ENCODE data around the gene PITPNM2.
"Not testable (repeated sequence)": the region's sequence is repeated elsewhere in the genome, so short reads cannot be mapped to it uniquely, and the experiment has no call there.

PITPNM2 gene

DNA sequence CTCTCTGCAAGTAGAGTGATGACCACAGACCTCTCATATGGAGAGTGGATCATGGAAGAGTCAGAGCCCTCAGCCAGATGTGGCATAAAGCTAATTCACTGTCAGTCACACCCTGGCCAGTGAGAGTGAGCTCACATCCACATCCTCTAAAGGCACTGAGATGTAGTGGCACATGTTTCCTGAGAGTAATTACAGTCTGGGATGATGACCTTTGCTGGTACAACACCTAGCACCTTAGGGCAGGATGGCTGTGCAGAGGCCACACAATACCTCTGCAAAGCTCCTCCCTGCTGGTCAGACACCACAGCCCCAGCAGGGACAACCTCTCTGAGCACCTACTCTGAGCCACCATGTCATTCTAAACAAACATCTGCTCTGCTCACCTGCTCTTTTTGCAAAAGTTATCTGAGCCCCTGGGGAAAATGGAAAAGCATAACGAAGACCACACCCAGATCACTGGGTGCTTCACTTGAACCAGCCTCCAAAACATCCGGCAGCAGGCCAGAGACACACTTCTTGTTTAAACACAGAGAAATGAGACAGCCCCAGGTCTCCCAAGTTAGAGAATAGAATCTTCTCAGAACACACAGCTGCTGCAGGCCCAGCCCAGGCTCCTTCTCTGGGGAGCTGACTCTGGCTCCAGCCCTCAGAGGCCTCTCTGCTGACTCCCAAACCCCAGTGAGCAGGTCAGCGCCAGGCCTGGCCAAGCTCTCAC lies 30.3 kb downstream of the PITPNM2 start:
- no peak for DNase-seq (ENCODE audit: low read depth)

DNA sequence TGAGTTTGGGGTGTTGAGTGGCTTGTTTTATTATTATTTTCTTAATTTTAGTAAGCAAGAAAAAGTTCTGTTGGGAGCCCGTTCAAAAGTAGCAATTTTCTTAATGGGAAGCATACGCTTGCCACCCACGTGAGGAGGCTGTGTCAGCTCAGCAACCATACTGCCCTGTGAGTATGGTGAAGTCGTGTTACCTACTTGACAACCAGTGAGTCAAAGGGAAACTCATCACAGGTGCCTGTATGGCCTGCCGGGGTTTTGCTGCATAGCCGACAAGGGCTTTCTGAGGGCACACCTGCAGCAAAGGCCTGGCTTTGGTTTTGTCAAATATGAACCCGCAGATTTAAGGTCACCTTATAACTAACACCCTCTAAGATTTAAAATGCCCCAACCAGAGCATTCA lies 31.1 kb downstream of the PITPNM2 start:
- peak; percentile 31 for DNase-seq (ENCODE audit: low read depth)

DNA sequence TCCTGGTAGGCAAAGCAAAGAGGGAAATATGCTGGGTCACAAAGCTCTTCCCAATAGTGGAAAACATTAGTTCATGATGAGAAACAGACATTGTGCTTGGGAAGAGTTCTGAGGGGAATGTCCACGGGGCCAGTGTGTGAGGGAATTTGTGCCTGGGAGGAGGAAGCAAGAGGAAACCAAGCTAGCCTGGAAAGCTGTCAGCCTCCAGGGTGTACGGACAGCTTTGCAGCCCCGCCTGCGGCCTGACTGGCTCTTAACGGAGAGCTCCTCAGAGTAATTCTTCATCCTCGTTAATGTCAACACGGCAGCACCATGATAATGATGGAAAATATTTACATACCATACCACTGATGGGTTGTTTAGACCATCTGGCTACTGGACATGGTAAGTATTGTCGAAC lies 32.4 kb downstream of the PITPNM2 start:
- no peak for DNase-seq (ENCODE audit: low read depth)

DNA sequence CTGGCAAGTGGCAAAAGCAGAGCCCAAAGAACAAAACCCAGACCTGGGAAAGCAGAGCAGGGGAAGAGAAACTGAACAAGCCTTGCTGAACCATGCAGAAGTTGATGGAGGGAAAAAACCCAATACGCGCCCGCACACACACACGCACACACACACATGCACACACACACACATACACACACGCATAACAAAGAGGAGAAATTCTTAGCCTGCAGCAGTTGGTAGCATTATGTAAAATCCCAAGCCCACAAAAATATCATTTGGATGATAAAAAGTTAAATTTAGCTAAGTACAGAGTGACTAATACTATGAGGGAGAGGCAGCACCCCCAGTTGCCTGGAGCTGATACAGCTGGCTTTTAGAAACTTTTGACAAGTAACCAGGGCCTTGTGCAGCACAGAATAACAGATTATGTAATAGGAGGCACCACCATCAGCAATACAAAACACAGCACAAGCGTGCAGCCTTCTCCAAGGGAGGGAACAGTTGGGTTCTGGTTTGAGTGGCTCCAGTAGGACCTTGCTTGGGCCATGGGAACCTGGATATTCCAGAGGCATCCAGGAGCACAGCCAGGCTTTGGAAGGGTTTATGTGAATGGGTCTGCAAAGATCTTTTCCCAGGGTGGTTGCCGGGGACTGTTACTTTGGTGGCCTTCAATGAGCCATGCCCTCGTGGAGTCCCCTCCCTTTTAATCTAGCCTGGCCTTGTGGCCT lies 35.3 kb downstream of the PITPNM2 start:
- no peak for DNase-seq (ENCODE audit: low read depth)

DNA sequence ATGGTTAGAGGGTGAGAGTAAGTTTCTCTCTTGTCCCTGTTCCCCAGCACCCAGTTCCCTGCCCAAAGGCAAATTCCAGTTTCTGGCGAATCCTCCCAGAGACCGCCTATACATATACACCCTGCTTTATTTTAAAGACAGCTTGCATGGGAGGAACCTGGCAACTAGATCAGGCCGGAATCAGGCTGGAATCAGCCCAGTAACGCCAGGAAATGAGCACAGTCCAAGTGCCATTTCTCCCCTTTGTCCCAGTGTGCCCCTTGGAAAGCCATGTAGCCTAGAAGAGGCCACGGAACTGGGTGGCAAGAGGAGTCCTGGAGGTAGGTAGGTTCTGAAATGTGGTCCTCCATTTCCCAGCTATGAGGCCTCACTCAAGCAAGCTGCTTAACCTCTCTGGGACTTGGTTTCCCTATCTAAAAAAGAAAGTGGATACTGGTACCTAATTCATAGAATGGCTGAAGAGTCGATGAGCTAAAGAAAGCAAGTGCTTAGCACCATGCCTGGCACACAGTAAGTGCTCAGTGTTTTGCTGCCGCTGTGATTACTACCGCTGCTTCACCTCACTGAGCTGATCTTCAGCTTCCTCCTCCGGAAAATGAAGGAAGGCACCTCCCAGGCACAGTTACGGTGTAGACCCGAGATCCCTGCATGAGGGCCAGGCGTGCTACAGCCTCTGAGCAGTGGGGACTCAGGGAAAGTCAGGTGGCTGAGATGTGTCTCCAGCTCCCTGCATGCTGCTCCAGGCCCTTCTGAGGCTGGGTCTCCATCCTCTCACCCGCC lies 36.4 kb downstream of the PITPNM2 start:
- no peak for DNase-seq (ENCODE audit: low read depth)

DNA sequence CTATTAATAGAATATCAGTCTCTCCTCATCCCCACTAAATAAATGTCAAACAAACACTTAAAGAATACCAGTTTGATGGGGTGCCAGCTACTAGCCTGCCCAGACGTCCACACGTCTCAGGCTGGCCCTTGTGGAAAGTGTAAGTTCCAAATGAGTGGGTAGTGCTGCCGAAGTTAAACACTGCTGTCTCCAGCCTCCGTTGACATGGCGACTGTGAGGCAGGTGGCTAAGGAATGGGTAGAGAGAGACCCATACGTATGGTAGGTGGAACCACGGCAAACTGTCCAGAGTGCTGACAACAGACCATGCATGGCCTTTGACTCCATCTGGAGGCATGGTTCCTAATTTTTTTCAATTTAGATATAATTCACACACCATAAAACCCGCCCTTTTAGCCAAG lies 37.9 kb downstream of the PITPNM2 start:
- no peak for DNase-seq (ENCODE audit: low read depth)

DNA sequence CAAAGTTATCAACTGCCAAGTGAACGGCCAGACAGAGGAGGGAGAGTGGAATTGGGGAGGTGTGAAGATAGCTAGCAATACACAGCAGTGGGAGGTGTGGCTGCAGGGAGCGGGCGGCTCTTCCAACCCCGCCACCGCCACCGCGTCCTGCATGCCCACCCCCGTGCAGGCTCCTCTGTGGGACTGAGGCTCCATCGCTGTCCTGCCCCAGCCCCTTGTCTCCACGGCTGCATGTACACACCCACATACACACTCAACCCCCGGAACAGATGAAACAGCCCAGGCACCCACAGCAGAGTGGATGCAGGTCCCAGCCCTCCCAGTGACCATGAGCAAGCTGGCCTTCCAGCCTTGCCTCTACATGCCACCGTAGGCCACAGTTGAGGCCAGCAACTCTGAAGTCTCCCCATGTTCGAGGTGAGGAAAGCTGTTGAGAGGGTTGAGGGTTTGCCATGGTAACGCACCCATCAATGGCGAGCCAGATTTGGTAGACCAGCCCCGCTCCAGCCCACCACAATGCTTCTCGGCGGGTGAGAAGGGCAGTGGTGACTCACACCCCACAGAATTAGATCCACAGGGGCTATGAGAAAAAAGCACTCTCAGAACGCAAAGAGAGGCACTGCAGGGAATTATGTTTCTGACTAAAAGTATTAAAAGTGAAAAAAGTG lies 39.3 kb downstream of the PITPNM2 start:
- no peak for DNase-seq (ENCODE audit: low read depth)

DNA sequence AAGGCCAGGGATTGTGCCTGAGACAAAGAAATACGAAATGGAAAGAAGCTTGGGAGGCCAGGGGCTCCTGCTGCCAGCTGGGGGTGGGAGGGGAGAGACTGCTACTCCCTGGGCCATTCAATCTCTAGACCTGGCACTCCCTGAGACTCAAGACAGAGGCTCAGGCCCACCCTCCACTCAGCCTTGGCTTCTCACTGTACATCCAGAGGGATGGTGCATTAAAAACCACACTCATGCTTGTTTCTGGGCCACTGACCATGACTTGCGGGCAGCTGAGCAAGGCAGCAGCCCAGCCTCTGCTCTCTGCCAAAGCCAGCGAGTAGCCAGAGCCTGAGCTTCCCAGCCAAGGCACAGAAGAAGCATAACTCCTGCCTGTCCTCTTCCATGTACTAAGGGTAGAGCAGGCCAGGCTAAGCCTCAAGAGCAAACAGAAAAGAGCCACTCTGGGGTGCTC lies 41.5 kb downstream of the PITPNM2 start:
- no peak for DNase-seq (ENCODE audit: low read depth)

DNA sequence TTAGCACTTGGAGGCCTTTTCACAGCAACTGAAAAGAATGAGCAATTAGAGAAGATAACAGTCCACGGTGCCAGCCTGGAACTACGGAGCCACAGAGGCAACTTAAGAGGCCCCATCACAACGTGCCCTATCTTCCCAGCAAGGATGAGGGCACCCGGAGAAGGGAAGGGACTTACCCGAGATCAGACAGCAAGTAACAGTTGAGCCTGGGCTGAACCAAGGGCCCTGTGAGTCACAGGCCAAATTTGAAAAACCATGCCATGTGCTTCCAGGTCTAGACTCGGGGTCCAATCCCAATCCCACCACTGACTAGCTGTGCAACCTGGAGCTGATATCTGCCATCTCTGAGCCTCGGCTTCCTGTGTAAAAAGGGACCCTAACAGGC lies 42.2 kb downstream of the PITPNM2 start:
- DNase-seq (ENCODE audit: low read depth) = no peak

DNA sequence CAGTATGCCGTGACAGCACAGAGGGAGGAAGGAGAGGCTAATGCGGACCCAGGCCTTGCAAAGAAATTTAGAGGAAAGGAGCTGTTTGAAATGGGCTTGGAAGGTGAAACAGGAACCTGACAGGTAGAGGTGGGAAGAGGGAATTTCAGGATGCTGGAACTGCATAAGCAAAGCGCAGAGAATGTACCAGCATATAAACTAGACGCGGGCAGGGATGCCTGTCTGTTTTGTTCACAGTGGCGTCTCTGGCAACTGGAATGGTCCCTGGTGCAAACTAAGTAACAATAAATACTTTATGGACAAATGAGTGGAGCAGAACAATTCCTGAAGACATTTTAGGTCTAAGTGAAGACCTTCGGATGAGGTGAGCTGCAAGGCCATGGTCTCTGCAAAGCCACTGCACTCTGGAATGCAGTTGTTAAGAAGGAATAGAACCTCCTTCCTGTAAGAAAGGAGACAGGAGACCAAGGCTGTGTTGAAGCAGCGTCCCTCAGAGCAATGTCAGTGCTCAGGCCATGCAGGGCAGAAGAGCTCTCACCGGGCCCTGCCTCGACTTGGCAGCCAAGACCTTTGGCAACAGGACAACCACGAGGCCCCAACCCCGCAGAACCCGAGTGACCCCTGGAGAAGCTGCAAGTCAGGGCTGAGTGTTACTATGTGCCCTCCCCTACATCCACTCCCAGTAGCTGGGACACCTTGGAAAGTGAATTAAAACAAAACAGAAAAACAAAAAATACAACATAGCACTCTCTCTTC lies 42.8 kb downstream of the PITPNM2 start:
- no peak for DNase-seq (ENCODE audit: low read depth)

DNA sequence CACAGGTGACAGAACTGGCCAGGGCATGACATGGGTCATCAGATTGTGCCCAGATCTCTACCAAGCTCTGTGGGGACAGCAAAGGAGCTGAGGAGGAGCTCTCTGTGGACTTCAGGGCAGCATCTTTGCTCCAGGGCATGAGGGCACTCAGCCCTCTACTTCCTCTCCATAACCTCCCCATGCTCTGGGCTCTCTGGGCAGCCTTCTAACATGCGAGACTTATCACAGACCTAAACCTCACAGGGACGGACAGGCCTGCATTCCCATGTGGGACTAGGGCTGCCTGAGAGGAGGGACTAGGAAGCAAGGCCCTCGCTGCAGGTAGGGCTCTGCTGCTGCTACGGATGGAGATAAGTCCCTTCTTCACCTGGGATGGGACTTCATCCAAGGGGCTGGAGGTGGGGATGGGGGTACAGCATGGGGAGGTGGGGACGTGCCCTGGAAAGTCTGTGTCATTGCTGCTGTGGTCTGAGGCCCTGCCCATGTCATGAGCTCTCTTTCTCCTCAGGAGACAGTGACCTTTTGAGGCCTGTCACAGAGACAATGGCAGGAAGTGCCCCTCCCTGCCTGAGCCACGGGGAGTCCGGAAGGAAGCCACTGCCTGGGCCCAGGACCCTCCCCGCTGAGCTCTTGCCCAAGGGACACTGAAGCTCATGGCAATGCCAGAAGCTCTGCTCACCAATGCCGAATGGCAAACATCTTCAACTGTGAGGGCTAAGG lies 44.1 kb downstream of the PITPNM2 start:
- peak; percentile 54 for DNase-seq (ENCODE audit: low read depth)

DNA sequence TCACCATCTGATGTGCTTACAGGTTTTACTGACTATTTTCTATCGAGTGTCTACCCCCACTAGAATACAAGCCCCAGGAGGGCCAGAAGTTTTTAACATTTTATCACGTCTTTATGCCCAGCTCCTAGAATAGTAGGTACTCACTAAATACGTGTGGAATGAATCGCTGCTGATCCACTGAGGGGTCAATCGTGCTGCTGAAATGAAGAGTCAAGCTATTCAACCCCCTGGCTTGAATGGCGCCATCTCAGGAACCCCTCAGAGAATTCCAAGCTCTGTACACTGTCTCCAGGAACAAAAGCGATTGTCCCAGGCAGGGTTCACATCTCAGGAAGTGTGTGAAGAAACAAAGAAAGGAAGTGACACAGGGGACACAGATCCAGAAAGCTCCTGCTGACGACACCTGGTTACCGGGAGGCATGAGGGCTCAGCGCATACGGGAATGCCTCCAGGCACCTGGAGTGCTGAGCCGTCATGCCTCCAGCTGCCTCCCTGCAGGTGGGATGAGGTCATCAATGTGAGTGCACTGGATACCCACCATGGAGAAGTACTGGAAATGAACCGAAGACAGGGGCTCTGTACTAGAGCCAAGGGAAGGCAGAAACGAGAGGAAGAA lies 45.6 kb downstream of the PITPNM2 start:
- no peak for DNase-seq (ENCODE audit: low read depth)

DNA sequence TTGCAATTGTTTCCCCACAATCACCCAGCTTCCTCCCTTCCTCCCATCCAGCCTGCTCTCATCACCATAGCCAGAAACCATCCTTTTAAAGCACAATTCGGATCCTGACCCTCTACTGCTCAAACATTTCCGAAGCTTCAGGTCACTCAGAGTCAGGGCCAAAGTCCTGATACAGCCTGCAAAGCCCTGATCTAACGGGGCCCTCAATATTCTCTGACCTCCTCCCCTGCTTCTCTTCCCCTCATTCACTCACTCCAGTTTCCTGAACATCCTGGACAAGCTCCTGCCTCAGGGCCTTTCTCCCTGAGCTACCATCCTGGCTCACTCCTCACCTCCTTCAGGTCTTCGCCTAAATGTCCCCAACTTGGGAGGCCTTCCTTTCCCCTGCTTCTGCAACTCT lies 46.1 kb downstream of the PITPNM2 start:
- DNase-seq (ENCODE audit: low read depth) = no peak

DNA sequence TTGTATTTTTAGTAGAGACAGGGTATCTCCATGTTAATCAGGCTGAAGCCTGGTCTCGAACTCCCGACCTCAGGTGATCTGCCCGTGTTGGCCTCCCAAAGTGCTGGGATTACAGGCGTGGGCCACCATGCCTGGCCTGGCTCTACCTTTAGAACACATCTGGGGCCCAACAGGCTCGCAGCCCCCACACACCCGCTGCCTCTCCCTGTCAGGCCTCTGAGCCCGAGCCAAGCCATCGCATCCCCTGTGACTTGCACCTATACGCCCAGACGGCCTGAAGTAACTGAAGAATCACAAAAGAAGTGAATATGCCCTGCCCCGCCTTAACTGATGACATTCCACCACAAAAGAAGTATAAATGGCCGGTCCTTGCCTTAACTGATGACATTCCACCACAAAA lies 46.8 kb downstream of the PITPNM2 start:
- not testable (repeated sequence) for DNase-seq (ENCODE audit: low read depth)

DNA sequence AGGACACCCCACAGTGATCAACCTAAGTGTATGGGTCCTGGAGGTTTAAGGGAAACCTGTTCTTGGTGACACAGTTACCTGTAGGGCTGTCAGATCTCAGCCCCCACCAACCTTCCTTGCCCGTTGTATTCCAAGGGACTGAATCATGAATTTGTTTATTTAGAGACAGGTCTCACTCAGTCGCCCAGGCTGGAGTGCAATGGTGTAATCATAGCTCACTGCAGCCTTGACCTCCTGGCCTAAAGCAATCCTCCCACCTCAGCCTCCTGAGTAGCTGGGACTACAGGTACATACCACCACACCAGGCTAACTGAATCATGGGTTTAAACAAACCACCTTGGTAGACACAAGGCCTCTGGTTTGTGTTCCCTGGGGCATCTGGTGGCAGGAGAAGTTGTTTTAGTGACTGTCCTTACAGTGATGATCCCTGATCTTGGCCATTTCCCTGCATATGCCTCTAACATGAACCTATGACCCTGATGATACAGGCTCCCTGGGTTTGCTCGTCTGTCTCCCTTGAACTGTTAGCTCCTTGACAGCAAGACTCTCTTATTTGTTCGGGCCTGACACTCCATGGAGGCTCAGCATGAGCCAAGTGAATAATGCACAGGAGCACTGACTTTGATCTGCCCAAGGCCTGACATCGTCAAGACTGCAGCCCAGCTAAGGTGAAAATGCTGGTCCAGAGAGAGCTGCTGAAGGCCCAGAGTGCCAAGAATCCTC lies 47.9 kb downstream of the PITPNM2 start:
- no peak for DNase-seq (ENCODE audit: low read depth)

DNA sequence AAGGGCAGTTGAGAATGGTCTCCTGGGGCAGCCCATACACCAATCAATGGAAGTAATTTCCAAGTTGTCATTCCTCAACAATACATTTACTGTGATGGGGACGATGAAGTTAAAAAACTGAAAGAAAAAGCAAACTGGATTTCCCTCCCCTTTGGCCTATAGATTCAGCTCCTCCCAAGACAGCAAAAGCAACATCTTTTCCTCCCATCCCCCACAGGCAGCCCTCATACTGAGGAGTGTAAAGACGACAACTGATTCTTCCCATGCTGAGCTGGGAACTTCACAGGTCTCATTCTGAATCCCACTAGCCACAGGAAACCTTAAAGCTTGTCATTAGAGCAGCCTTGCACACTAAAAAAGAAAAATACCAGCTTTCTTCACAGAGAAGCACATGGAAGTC lies 48.5 kb downstream of the PITPNM2 start:
- no peak for DNase-seq (ENCODE audit: low read depth)

DNA sequence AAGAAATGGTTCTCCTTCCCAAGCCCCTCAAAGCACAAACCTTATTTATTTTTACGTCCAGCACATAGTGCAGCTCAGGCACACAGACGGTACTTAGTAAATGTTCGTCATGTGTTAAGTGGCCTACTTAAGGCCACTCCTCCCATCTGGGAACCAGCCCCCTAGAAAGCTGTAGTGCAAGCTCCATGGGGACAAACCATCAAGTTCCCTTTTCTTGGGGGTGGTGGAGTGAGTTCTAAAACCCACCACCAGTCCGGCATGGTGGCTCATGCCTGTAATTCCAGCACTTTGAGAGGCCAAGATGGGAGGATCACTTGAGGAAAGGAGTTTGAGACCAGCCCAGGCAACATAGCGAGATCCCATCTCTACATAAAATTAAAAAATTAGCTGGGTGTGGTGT lies 49.4 kb downstream of the PITPNM2 start:
- DNase-seq (ENCODE audit: low read depth) = no peak

Data from activated T-cell treated with anti-CD3 and anti-CD28 coated beads for 48 hours (primary cell).